ENCODE results near the gene NPTXR.

The NPTXR gene

DNA sequence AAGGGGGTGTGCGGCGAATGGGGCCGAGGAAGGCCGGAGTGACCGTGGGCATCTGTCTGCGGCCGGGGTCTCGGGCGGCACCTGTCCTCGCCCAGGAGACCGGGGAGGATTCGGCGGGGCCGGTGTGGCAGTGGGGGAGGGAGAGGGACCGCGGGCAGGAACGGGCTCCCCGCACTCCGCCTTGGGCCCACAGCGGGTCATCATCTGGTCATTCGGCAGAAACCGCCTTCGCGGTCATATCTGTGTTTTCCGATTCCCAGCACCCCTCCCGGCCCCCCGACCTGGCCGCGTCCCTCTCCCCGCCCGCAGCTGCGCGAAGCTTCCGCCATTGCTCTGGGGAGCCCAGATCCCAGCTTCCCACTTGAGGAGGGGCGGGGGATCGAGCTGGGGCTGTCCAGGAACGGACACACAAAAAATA, 29.0 kb upstream of the NPTXR start:
- TF ChIP-seq, protein P1, sequence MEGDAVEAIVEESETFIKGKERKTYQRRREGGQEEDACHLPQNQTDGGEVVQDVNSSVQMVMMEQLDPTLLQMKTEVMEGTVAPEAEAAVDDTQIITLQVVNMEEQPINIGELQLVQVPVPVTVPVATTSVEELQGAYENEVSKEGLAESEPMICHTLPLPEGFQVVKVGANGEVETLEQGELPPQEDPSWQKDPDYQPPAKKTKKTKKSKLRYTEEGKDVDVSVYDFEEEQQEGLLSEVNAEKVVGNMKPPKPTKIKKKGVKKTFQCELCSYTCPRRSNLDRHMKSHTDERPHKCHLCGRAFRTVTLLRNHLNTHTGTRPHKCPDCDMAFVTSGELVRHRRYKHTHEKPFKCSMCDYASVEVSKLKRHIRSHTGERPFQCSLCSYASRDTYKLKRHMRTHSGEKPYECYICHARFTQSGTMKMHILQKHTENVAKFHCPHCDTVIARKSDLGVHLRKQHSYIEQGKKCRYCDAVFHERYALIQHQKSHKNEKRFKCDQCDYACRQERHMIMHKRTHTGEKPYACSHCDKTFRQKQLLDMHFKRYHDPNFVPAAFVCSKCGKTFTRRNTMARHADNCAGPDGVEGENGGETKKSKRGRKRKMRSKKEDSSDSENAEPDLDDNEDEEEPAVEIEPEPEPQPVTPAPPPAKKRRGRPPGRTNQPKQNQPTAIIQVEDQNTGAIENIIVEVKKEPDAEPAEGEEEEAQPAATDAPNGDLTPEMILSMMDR (IDR thresholded peaks at IDR 0.05; ENCODE audit: low read depth, low read length), result no peak
- peak overlapping the region; percentile 65 for H3K4me3 ChIP-seq (ENCODE audit: low read depth, low read length)
- DNase-seq (ENCODE audit: low read depth, low spot score), result peak; percentile 33
- in situ Hi-C loops (cut with HindIII; ENCODE audit: low sequenced_read_pairs), result no loop called here

DNA sequence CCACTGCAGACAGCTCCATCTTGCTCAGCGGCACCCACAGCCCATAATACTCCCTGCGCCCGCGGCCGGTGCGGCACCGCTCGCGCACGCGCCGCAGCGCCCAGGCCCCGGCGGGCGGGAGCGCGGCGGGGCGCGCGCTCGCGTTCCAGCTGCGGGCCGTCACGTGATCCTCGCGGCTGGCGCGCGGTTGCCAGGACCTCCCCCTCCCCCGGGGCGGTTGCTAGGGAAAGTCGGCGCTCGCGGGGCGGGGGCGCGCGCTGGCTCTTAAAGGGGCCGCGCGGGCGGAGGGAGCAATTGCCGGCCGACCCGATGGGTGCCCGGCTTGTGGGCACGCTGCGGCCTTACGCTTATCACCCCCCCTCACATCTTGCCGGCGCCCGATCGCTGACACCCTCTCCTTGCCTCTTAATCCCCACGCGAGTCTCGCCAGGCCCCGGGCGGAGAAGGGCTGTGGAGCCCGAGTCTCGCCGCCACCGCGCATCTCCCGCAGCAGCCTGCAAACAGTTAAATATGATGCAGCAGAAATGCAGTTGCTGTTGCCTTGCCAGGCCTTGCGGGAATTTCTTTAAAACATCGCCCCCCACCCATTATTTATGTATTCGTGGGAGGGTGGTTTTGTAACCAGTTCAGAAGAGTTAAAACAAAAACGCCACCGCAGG, 28.5 kb upstream of the NPTXR start, which contains the start of gene CBX6:
Gene CBX6 (minus strand): TSS at position 45 of the 659 bp plus-strand sequence. CDS start 26 bp downstream, at position 19.
- in situ Hi-C loops (cut with HindIII; ENCODE audit: low sequenced_read_pairs), result no loop called here
- H3K4me3 ChIP-seq (ENCODE audit: low read depth, low read length), result peak within 1 kb of the TSS; percentile 65
- TF ChIP-seq, protein P1 (IDR thresholded peaks at IDR 0.05; ENCODE audit: low read depth, low read length), result no peak
- DNase-seq (ENCODE audit: low read depth, low spot score), result peak; percentile 95

DNA sequence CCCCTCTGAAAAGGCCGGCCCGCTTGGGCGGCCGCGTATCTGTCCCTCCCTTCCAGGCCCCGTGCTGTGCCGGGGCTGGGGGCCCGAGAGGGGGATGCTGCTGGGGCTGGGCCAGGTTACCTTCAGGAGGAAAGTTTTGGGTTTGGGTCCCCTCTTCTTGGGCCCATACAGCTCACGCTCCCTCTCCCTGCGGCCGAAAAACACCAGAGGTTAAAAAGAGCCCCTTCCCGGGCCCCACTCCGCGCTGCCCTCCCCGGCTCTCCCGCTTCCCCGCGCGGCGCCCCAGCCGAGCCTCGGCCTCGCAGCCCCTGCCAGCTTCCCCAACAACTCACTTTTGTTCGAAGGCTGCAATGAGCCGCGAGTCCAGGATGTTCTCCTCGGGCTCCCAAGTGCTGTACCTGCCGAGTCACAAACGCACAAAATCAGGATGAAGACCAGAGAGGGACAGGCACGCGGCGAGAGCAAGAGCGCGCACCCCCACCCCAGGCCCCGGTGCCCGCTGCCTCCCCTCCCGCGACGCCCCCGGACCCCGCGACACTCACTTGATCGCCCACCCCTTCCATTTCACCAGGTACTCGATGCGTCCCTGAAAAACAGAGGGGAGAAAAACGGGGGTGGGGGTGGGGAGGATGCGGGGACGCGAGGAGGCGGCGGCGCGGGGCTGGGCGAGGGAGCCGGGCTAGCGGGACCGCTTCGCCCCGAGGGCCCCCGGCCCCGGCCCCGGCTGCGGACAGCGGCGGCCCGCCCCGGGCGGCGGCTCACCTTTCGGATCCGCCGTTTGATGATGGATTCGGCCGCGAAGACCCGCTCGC, 27.7 kb upstream of the NPTXR start:
- TF ChIP-seq, protein P1 (IDR thresholded peaks at IDR 0.05; ENCODE audit: low read depth, low read length), result no peak
- no peak for DNase-seq (ENCODE audit: low read depth, low spot score)
- in situ Hi-C loops (cut with HindIII; ENCODE audit: low sequenced_read_pairs), result no loop called here
- peak overlapping the region; percentile 60 for H3K4me3 ChIP-seq (ENCODE audit: low read depth, low read length)

DNA sequence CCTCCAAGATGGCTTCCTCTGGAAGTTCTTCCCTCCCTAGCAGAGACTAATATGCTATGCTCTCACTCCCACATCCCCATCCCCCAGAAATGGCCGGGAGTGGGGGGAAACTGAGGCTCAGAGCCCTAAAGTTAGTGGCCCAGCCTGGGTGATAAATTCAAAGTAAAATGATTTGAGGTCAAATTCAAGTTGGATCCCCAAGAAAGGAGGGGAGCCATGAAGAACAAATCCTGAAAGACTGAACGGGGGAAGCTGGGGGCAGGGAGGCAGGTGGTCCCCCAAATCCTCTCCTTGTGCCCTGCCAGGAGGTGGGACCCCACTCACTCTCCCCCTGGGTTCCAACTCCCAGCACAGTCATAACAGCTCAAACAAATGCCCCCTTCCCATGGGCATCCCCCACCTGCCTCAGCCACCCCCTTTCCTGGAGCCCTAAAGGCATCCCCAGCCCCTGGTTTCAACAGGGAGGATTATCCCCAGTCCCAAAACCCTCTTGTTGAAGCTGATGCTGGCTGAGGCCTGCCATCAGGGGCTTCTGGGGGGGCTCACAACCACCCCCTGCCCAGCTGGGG, 27.0 kb upstream of the NPTXR start:
- peak overlapping the region; percentile 60 for H3K4me3 ChIP-seq (ENCODE audit: low read depth, low read length)
- TF ChIP-seq, protein P1 (IDR thresholded peaks at IDR 0.05; ENCODE audit: low read depth, low read length), result no peak
- DNase-seq (ENCODE audit: low read depth, low spot score), result no peak
- in situ Hi-C loops (cut with HindIII; ENCODE audit: low sequenced_read_pairs), result no loop called here

DNA sequence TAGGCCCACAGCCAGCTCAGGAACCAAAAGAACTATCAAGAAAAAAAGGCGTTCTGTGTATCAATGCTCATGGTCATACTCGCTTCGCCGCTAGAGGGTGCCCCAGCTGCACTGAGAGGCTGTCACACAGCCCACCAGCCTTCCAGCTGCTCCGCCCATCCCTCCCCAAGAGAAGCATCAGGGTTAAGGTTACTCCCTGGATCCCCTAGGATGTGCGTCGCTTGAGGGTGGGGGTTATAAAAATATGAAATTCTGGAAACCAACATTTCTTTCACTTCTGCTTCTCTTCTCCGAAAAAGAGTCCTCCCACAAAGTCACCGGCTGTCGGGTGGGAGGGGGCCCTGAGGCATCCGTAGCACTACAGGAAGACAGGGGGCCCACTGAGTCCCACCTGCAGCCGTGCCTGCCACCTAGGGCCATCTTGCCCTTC, 26.5 kb upstream of the NPTXR start:
- in situ Hi-C loops (cut with HindIII; ENCODE audit: low sequenced_read_pairs), result no loop called here
- TF ChIP-seq, protein P1 (IDR thresholded peaks at IDR 0.05; ENCODE audit: low read depth, low read length), result peak; percentile 93

DNA sequence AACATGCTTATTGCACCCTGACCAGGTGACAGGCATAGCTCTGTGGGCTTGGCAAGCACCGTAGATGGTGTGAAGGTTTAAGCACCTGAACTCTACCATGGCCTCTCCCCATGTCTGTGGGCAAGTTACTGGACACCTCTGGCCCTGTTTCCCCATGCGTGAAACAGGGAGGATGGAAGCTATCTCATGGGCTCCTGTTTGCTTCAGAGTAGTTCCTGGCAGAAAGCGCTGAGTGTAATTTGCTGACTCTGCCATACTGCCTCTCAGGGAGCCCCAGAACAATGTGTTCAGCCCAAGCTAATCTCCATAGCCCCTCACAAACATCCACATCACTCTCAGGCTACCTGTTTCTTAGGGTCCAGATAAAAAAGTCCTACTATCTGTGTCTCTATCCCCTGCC, 25.8 kb upstream of the NPTXR start:
- in situ Hi-C loops (cut with HindIII; ENCODE audit: low sequenced_read_pairs), result no loop called here
- TF ChIP-seq, protein P1 (IDR thresholded peaks at IDR 0.05; ENCODE audit: low read depth, low read length), result no peak
- no peak for DNase-seq (ENCODE audit: low read depth, low spot score)
- H3K4me3 ChIP-seq (ENCODE audit: low read depth, low read length), result no peak overlapping the region

More for the DNA sequence above, 26.5 kb upstream of the NPTXR start:
- H3K4me3 ChIP-seq (ENCODE audit: low read depth, low read length), result peak overlapping the region; percentile 60
- peak; percentile 69 for DNase-seq (ENCODE audit: low read depth, low spot score)

Measured in astrocyte of the spinal cord (primary cell).